MG63 (cell line): ENCODE measurements around the gene PSD2. TPM values are rescaled to one million over a fixed set of nuclear protein-coding genes. Genes with fewer than 3 reads are reported as not detected.
"Not testable (repeated sequence)": the region's sequence is repeated elsewhere in the genome, so short reads cannot be mapped to it uniquely, and the experiment has no call there.

Experiments used
- DNase-seq: peaks from one replicate; pipeline ENCODE4 v3.0.0-alpha.2; 2020
- H3K27me3 ChIP-seq: fragments of 250-450 bp; sonication (Bioruptor Pico); 2 replicates; pipeline ENCODE4 v1.5.1; 2020; ENCODE audit warnings: mild to moderate bottlenecking, moderate library complexity
- H3K36me3 ChIP-seq: fragments of 250-450 bp; sonication (Bioruptor Pico); 2 replicates; pipeline ENCODE4 v1.5.1; 2020; ENCODE audit warnings: mild to moderate bottlenecking, moderate library complexity
- H3K4me3 ChIP-seq: fragments of 250-450 bp; sonication (Bioruptor Pico); 2 replicates; pipeline ENCODE4 v1.5.1; 2020; ENCODE audit warnings: mild to moderate bottlenecking, moderate library complexity
- H3K9me3 ChIP-seq: fragments of 250-450 bp; sonication (Bioruptor Pico); 2 replicates; pipeline ENCODE4 v1.5.1; 2020; ENCODE audit warnings: mild to moderate bottlenecking, moderate library complexity
- total RNA-seq: library from RNA; depleted of rRNA; stranded (reverse); fragments of >200 nt; shearing (Covaris generic); gene quantifications from 2 replicates; pipeline ENCODE4 v1.2.3, GENCODE V29; 2014; ENCODE audit warnings: low replicate concordance

Gene PSD2
- total RNA-seq, 1 experiment from 2014 or later, result 0.16 TPM

DNA sequence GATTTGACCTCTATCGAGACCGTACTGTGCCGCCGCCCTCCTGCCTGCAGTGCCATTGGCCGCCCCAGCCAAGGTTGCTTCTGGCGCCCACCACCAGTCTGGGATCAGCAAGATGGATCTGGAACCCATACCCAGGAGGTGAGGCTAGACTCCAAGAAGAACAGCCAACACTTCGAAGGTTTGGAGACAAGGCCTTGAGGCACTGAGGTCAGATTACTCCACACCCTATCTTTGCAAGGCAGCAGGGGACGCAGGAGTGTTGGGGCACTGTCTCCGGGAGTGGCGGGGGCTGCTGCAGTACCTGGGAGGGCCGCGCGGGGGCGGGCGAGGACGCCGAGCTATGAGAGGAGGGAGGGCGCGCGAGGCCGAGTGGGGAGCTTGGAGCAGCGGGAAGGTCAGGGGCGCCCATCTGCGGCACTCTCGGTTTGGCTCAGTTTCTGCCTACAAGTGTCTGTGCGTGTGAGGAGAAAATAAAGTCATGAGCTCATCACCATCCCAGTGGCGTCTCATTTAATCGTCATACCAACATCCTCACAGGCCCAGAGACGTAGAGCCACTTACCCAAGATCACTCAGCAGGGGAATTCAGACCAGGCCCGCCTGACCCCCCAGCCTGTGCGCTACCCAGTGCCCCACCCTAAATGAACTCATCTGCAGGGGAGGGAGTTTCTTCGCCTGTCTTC lies 20.5 kb upstream of the PSD2 start:
- no peak overlapping the region for H3K4me3 ChIP-seq
- no peaks in the 10 kb centered on the region; the same call in 1 of the 2 replicates for H3K27me3 ChIP-seq
- DNase-seq, result peak; percentile 81
- H3K9me3 ChIP-seq, result no peaks in the 10 kb centered on the region
- H3K36me3 ChIP-seq, result no peaks in the 10 kb centered on the region

DNA sequence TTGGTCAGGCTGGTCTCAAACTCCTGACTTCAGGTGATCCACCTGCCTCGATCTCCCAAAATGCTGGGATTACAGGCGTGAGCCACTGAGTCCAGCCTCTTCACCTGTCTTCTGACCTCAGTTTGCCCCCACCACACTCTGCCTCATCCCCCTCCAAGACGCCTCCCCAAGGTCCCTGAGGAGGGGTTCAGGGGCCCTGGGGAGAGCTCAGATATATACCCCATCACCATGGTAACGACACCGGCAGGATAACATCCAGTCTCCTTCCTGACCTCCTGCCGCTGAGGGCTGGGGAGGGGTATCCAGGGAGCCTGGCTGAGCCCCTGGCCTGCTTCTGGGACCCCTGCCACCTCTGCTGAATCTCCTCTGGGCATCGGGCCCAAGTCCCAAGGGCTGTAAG lies 19.7 kb upstream of the PSD2 start:
- DNase-seq, result no peak
- H3K36me3 ChIP-seq, result no peaks in the 10 kb centered on the region
- no peaks in the 10 kb centered on the region for H3K9me3 ChIP-seq
- H3K4me3 ChIP-seq, result no peak overlapping the region
- no peaks in the 10 kb centered on the region; the same call in 1 of the 2 replicates for H3K27me3 ChIP-seq

DNA sequence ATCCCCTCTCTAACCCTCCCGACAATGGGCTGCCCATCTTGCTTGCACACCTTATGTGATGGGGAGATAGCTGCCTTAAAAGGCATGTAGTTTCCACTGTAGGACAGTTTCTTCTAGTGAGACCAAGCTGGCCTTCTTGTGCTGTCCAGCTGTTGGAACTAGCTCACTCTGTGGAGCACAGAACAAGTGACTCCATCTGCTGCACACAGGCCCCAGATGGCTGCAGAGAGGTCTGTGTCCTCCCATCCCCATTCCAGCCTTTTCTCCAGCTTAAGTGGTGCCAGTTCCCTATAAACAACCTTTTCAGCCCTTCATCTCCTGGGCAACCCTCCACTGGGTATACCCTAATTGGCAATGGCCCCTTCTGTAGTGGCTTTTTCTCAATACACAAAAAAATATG lies 18.7 kb upstream of the PSD2 start:
- no peak overlapping the region for H3K4me3 ChIP-seq
- H3K9me3 ChIP-seq, result no peaks in the 10 kb centered on the region
- no peaks in the 10 kb centered on the region; the same call in 1 of the 2 replicates for H3K27me3 ChIP-seq
- no peak for DNase-seq
- H3K36me3 ChIP-seq, result no peaks in the 10 kb centered on the region

DNA sequence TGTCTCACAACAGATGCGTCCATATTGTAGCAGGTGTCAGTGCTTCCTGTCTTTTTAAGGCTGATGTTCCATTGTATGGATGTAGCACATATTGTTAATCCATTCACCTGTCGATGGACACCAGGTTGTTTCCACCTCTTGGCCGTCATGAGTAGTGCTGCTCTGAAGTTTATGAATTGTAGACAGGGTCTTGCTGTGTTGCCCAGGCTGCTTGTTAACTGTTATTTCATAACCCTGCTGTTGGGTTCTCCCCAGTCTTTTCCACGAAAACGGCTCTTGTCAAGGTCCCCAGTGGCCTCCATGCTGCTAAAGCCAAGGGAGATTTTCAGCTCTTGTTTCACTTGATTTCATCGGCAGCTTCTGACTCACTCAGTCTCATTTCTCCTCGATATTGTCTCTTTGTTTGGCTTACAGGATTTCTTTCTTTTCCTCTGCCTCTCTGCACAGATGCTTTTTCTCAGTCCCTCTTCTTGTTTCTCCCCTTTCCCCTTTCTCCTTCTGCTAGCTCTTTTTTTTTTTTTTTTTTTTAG lies 12.1 kb upstream of the PSD2 start:
- DNase-seq, result no peak

DNA sequence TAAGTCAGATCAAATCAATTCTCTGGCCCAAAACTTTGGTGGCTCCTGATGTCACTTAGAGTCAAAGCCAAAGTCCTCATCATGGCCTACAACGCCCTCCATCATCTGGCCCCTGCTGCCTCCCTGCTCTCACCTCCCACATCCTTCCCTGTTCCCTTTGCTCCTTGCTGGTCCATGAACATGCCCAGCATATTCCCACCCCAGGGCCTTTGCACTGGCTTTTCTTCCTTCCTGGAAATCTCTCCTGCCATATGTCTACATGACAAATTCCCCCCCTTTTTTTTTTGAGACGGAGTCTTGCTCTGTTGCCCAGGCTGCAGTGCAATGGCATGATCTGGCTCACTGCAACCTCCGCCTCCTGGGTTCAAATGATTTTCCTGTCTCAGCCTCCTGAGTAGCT lies 11.1 kb upstream of the PSD2 start:
- Histone ChIP-seq H3K4me3 (no peak overlapping the region), H3K36me3 (no peaks in the 10 kb centered on the region), H3K9me3 (no peaks in the 10 kb centered on the region), H3K27me3 (no peaks in the 10 kb centered on the region; the same call in 1 of the 2 replicates)
- DNase-seq, result no peak

More for the DNA sequence above, 12.1 kb upstream of the PSD2 start:
- H3K9me3 ChIP-seq, result no peaks in the 10 kb centered on the region
- no peaks in the 10 kb centered on the region for H3K36me3 ChIP-seq
- no peaks in the 10 kb centered on the region; the same call in 1 of the 2 replicates for H3K27me3 ChIP-seq
- H3K4me3 ChIP-seq, result no peak overlapping the region

DNA sequence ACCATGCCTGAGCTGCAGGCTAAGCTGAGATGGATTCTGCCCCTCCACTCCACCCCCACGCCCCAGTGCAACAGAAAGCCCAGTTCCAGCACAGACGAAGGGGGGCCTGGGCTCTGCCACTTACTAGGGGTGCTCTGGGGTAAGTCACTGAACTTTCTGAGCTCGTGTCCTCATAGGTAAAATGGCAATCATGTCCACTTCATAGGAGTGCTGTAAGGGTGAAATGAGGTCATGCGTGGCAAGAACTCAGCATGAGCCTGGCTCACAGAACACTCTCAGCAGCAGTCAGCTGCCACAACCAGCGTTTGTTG lies 8.4 kb upstream of the PSD2 start:
- Histone ChIP-seq H3K9me3 (no peaks in the 10 kb centered on the region), H3K4me3 (peak overlapping the region; percentile 55), H3K36me3 (no peaks in the 10 kb centered on the region), H3K27me3 (no peaks in the 10 kb centered on the region)
- no peak for DNase-seq

DNA sequence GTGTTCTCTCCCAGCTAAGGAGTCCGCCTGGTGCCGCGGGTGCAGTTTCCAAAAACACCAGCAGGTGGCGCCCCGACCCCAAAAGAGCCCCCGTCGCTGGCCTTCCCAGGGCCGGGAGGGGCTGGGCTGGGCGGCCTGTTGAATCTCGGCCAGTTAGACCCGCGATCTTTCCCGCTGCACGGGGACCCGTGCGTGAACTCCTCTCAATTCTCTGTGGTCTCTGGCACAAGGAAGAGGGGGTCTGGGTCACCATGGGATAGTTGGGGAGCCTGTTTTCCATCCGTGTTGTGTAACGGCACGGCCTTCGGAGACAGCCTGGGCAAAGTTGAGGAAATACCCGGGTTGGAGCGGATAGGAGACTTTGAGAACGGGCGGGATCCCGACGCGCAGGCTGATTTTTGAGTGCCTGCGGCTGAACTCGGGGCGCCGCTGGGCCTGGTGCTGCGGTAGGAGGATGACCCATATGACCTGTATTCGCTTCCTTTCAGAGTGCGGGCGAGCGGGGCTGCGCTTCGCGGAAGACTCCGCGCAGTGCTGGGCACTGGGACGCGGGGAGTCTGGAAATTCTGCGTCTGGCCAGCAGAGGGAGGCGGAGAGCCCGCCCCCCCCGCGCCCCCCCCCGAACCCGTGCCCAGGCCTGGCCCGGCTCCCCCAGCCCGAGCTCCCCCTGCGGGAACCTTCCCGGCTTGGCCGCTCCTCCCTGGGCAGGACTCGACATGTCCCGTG lies 7.9 kb upstream of the PSD2 start:
- peak; percentile 79 for DNase-seq
- Histone ChIP-seq H3K9me3 (no peaks in the 10 kb centered on the region), H3K4me3 (peak overlapping the region; percentile 55), H3K27me3 (0 out of 2 replicates have a peak, but pooled peaks cover 1% of the 10 kb centered on the region), H3K36me3 (no peaks in the 10 kb centered on the region)

DNA sequence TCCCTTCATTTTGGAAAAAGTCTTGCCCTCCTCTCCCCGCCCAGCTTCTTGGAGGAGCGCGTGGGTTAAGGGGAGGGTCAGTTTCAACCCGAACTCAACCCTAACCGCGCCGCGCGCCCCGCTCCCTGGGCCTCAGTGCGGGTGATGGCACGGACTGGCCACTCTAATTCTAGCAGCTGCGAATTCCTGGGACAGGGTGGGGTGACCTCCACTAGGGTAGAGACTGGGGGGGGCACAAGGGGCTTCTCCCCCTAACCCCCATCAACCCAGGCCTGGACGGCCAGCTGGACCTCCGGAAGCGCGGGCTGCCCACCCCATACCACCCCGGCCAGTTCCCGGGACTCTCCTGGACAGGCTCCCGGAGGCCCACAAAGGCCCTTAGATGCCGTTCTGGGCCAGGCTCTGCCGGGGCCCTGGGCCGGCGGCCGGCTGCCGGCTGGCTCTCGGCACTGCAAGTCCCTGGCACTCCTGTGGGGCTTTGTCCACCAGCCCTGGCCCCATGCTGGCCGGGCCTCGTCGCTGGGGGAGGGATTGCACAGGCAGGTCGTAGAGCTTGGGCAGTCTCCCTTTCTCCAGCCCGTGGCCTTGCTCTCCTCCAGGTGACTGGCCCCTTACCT lies 7.2 kb upstream of the PSD2 start:
- Histone ChIP-seq H3K27me3 (peaks cover 6% of the 10 kb centered on the region), H3K4me3 (peak overlapping the region; percentile 55; the same call in 1 of the 2 replicates), H3K9me3 (no peaks in the 10 kb centered on the region), H3K36me3 (no peaks in the 10 kb centered on the region)
- DNase-seq, result no peak

DNA sequence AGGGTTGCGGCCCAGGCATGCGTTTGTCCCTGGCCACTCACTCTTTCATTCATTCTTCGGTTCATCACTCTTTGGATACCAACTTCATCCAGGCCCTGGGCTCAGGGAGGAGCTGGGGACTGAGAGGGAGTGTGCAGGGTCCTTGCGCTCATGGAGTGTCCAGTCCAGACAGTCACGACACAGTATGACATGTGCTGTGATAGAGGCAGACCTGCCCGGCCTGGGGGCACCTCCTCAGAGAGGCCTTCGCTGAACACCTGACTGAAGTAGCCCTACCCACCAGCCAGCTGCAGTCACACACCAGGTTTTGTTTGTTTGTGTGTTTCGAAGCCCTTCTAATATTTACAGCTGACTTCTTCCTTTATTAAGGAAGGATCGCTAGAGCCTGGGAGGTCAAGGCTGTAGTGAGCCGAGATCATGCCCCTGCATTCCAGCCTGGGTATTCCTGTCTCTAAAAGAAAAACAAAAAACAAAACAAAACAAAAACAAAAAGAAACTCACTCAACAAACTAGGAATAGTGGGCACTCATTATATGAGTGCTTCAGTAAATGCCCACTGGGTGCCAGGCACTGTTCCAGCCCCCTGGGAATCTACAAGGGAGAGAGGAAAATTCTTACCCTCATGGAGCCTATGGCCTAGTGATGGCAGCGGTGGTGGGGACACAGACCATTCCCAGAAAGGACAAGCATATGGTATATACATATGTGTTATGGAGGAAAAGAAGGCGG lies 6.3 kb upstream of the PSD2 start:
- Histone ChIP-seq H3K36me3 (no peaks in the 10 kb centered on the region), H3K4me3 (no peak overlapping the region), H3K27me3 (peaks cover 14% of the 10 kb centered on the region), H3K9me3 (no peaks in the 10 kb centered on the region; the same call in 1 of the 2 replicates)
- no peak for DNase-seq

DNA sequence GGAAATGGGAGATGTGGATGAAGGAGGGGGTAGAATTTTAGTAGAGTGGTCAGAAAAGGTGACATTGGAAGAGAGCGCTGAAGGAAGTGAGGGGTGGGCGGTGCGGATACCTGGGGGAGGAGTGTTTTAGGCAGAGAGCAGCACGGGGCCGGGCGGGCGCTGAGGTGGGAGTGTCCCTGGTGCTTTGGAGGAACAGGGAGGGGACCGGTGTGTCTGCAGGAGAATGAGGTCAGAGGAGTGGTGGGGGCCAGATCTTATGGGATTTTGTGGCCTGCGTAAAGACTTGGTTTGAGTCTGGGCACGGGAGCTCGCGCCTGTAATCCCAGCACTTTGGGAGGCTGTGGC lies 5.8 kb upstream of the PSD2 start:
- Histone ChIP-seq H3K9me3 (no peaks in the 10 kb centered on the region; the same call in 1 of the 2 replicates), H3K4me3 (no peak overlapping the region), H3K36me3 (no peaks in the 10 kb centered on the region), H3K27me3 (peaks cover 20% of the 10 kb centered on the region)
- no peak for DNase-seq

DNA sequence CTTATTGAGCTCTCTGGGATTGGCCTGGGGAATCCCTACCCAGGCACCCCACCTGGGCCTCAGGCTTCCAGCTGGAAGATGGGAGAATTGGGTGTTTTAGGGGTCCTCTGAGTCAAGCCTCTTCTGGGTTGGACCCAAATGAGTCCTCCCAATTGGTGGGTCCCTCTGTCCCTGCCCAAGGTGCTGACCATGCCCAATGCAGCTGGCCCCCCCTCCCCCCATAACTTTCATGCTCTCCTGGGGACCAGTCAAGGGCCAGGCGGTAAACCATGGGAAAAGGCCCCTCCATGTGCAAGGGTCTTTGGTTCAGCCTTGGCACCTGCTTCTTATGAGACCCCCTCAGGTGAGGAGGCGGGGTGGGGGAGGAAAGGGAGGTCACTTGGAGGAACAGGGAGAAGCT lies 3.4 kb upstream of the PSD2 start:
- no peak for DNase-seq
- no peaks in the 10 kb centered on the region; the same call in 1 of the 2 replicates for H3K9me3 ChIP-seq
- no peaks in the 10 kb centered on the region for H3K36me3 ChIP-seq
- no peak overlapping the region for H3K4me3 ChIP-seq
- peaks cover 35% of the 10 kb centered on the region for H3K27me3 ChIP-seq

DNA sequence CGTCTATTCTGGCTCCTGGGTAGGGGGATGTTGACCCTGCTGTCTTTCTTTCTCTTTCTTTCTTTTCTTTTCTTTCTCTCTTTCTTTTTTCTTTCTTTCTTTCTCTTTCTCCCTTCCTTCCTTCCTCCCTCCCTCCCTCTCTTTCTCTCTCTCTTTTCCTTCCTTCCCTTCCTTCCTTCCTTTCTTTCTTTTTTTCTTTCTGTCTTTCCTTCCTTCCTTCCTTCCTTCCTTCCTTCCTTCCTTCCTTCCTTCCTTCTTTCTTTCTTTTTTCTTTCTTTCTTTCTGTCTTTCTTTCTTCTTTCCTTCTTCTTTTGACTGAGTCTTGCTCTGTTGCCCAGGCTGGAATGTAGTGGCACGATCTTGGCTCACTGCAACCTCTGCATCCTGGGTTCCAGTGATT lies 3.0 kb upstream of the PSD2 start:
- H3K36me3 ChIP-seq, H3K4me3 ChIP-seq, H3K9me3 ChIP-seq, DNase-seq: not testable (repeated sequence)
- H3K27me3 ChIP-seq, result peaks cover 40% of the 10 kb centered on the region

DNA sequence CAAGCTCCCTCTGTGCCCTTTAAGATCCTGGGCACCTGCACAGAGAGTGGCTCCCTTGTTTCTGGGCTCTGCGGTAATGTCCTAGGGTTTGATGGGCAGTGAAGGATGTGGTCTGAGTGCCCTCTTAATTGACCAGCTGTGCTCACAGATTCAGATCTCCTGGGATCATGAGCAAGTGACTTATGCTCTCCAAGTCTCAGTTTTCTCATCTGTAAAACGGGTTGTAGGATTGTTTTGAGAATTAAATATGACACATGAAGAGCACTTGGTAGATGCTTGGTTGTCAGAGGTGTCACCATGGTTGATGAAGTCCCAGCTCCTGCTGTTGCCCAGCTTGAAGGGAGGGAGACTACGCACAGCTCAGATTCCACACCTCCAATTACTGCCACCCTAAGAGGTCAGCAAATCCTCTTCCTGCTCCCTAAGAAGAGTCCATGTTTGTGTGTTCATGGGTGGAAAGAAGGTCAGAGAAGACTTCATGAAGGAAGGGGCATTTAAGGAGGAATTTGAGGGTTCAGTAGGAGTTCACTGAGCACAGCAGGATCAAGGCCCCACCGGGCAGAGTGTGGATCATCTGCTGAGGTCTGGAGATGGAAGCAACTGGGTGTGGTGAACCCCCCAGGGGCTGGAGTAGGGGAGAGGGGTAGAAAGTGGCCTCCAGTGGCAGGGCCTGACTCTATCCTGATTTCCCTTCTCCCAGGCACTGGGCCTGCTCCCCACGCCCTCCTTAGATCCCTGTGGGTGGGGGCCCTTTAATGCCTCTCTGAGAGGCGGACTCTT lies 1.4 kb upstream of the PSD2 start:
- DNase-seq, result no peak
- H3K27me3 ChIP-seq, result peaks cover 47% of the 10 kb centered on the region
- H3K36me3 ChIP-seq, result no peaks in the 10 kb centered on the region
- no peak overlapping the region for H3K4me3 ChIP-seq
- no peaks in the 10 kb centered on the region; the same call in 1 of the 2 replicates for H3K9me3 ChIP-seq

DNA sequence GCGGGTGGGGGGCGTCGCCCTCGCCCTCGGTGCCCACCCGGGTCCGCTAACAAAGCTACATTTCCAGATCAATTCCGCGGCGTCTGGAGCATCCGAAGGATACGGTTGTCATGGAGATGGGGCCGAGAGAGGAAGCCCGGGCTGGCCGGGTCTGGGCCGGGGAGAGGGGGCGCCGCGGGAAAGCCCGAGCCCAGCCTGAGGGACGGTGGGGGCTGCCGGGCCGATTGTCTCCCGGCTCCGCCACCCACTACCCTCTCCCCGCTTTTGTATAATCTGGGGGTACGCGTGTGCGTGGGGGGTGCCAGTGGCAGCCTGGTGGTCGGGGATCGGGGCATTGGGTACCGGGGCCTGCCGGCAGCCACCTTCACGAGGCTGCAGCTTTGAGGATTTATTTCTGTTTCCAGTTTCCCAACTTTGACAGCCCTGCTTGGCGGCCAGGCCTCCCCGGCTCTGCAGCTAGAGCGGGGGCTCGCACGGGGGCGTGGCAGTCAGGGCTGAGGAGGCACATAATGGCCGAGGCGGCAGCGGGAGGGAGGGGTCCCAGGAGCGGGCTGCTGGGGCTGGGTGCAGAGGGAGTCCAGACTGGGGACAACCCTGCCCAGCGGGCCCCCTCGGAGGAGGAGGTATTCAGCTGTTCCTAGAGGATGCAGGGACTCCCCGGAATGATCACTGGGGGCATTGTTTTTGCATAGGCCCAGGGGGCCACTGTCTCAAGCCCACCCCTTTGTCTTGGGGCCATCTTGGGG lies 626 bp downstream of the PSD2 start:
- H3K36me3 ChIP-seq, result no peaks in the 10 kb centered on the region
- peaks cover 48% of the 10 kb centered on the region for H3K27me3 ChIP-seq
- no peak overlapping the region for H3K4me3 ChIP-seq
- H3K9me3 ChIP-seq, result no peaks in the 10 kb centered on the region; the same call in 1 of the 2 replicates
- no peak for DNase-seq

DNA sequence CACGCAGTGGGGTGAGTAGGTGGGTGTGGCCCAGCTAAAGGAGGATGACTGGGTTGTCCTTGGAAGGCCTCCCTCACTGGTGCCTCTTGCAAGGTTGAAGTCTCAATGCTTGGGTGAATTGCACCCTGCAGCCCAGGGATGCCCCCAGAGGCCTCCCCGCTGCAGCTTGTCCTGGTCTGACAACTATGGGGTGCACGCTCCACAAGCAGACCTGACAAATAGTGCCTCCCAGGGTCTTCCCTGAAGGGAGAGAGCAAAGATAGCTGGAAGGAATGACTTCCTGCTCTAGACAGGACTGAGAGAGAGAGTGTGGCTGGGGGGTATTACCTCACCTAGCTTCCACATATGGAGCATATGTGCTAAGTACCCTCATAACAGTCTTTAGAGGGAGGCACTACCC lies 1.7 kb downstream of the PSD2 start:
- H3K4me3 ChIP-seq, result no peak overlapping the region
- H3K27me3 ChIP-seq, result peaks cover 56% of the 10 kb centered on the region
- no peaks in the 10 kb centered on the region; the same call in 1 of the 2 replicates for H3K9me3 ChIP-seq
- DNase-seq, result no peak
- no peaks in the 10 kb centered on the region for H3K36me3 ChIP-seq
